GM12865 (cell line): Measurements from ENCODE around the gene CTU2.

Experiments used
- DNase-seq: peaks from one replicate; pipeline ENCODE4 v3.0.0; 2010; ENCODE audit warnings: low read depth
- H3K4me3 ChIP-seq: 2 replicates; pipeline ENCODE4 v1.5.1; 2011; ENCODE audit warnings: mild to moderate bottlenecking, low read depth, low read length, control low read depth
- CTCF ChIP-seq: IDR thresholded peaks from 2 replicates; pipeline ENCODE4 v1.5.1; 2011; ENCODE audit warnings: low read length, control low read depth, low read depth, inconsistent platforms; ENCODE audit not compliant: insufficient read depth; ENCODE audit errors: missing control alignments

The CTU2 gene

GRCh38 chr16:88701581-88702370 lies 4.5 kb upstream of the CTU2 start:
- no peak for TF ChIP-seq CTCF
- DNase-seq = no peak
- H3K4me3 ChIP-seq = peak overlapping the region; percentile 42

GRCh38 chr16:88702371-88703210 lies 3.7 kb upstream of the CTU2 start:
- no peak for DNase-seq
- TF ChIP-seq CTCF = no peak
- H3K4me3 ChIP-seq = peak overlapping the region; percentile 70; the same call in 1 of the 2 replicates

DNA sequence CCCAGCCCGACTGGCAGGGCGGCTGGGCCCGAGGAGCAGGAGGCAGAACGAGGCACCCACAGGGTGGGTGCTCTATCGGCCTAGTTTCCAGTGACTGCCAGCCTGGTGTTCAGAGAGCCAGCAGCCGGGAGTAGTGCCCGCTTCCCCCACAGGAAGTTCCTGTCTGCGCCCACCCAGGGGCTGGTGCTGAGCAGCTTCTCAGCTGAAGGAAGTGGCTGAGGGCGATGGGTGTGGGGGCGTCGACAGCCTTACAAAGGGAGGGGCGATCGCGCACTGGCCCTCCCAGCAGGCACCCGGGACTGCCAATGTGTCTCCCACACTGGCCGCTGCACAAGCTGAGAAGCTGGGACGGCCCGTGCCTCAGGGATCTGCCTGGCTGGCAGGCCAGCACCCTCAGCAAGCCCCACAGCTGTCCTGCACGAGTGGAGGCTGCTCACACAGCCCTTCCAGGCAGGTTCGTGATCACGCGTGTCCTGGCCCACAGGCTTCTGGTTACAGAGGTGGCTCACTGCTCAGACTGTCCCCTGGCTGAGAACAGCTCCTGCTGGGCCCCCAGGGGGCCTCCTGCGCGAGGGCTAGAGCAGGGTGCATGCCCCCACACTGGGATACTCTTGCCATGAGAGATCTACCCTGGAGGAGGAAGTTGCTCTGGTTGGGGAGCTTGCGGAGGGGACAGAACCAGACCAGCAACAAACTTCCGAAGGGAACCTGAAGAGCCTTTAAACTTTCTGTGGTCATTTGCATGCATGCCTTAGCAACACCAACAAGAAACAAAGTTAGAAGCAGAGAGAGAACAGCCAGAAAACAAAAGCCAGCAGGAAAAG lies 2.6 kb upstream of the CTU2 start:
- DNase-seq = peak; percentile 72
- peak overlapping the region; percentile 70 for H3K4me3 ChIP-seq
- no peak for TF ChIP-seq CTCF

GRCh38 chr16:88705076-88705684 lies 1.1 kb upstream of the CTU2 start:
- peak overlapping the region; percentile 70 for H3K4me3 ChIP-seq
- DNase-seq = no peak
- no peak for TF ChIP-seq CTCF

GRCh38 chr16:88705801-88706228 lies 488 bp upstream of the CTU2 start:
- no peak for DNase-seq
- no peak for TF ChIP-seq CTCF
- peak overlapping the region; percentile 70 for H3K4me3 ChIP-seq
